ENCODE data around the gene GLTPD2. TPM values are rescaled to one million over a fixed set of nuclear protein-coding genes. Genes with fewer than 3 reads are reported as not detected.

GLTPD2 gene
- total RNA-seq, 1 experiment from 2014 or later, result not detected

DNA sequence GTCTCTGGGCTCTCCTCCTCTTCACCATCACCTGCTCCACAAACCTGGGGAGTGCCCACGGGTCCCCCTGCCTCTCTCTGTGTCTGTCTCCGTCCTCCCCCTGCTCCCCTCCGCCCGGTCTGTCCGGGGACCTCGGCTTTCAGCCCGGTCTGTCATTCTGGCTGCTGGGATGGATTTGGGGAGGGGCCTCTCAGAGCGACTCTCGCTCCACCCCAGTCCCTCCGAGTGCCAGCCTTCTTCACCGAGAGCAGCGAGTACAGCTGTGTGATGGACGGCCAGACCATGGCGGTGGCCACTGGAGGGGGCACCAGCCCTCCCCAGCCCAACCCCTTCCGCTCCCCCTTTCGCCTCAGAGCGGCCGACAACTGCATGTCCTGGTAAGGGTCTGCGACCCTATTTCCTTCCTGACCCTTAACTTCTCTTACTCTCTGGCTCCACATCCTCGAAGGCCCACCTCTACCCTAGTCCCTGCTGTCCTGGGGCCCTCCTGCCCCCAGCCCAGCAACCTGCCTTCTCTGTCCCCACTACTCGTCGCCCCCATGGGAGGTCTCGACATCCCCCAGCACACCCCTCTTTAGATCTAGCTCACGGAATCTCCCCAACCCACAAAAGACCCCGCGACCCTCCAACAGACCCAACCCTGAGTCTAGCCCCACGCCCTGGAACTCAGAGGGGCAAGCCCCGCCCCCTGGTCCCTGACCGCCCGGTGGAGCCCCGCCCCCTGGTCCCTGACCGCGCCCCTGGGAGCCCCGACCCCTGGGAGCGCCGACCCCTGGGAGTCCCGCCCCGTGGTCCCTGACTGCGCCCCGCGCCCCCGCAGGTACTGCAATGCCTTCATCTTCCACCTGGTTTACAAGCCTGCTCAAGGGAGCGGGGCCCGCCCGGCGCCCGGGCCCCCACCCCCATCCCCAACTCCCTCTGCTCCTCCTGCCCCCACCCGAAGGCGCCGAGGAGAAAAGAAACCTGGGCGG lies 43.5 kb upstream of the GLTPD2 start:
- H3K4me2 ChIP-seq (ENCODE audit: insufficient read depth, insufficient read length, low read length), result peak overlapping the region; percentile 62
- H3K18ac ChIP-seq (ENCODE audit: insufficient read length, low read depth, low read length), result no peak overlapping the region
- TF ChIP-seq, protein P1, sequence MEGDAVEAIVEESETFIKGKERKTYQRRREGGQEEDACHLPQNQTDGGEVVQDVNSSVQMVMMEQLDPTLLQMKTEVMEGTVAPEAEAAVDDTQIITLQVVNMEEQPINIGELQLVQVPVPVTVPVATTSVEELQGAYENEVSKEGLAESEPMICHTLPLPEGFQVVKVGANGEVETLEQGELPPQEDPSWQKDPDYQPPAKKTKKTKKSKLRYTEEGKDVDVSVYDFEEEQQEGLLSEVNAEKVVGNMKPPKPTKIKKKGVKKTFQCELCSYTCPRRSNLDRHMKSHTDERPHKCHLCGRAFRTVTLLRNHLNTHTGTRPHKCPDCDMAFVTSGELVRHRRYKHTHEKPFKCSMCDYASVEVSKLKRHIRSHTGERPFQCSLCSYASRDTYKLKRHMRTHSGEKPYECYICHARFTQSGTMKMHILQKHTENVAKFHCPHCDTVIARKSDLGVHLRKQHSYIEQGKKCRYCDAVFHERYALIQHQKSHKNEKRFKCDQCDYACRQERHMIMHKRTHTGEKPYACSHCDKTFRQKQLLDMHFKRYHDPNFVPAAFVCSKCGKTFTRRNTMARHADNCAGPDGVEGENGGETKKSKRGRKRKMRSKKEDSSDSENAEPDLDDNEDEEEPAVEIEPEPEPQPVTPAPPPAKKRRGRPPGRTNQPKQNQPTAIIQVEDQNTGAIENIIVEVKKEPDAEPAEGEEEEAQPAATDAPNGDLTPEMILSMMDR (conservative IDR thresholded peaks at IDR 0.05), result peak; percentile 38; the same call in 2 of the 3 replicates
- no peak overlapping the region for H3T11ph ChIP-seq (ENCODE audit: low read length)
- no peak overlapping the region for H3K56ac ChIP-seq (ENCODE audit: insufficient read length, low read depth, low read length)
- Mint-ChIP-seq H3K4me3 (peak overlapping the region; percentile 77 to 89), H3K27me3 (ENCODE audit: low read depth) (peaks cover 72% of the 10 kb centered on the region), H3K27ac (peak overlapping the region; percentile 27 to 74 (median 44); a peak in 4 of 7 replicates), H3K36me3 (ENCODE audit: insufficient read depth in 1 of 3, low read depth in 3 of 3) (no peaks in the 10 kb centered on the region; a peak in 1 of 7 replicates), H3K4me1 (peaks cover 21 to 23% of the 10 kb centered on the region in 2 experiments), H3K9me3 (no peaks in the 10 kb centered on the region)
- no peak overlapping the region for H2AFZ ChIP-seq (ENCODE audit: low read length)
- DNase-seq, result peak; percentile 95
- no peaks in the 10 kb centered on the region for H3K23me2 ChIP-seq (ENCODE audit: insufficient read length, low read depth, low read length, poor library complexity, severe bottlenecking)
- H2BK120ac ChIP-seq (ENCODE audit: low read depth, low read length, poor library complexity, severe bottlenecking), result no peak overlapping the region
- no peak overlapping the region for H3K14ac ChIP-seq (ENCODE audit: insufficient read depth, low read length)
- H2BK20ac ChIP-seq (ENCODE audit: low read depth, low read length, poor library complexity, severe bottlenecking), result no peak overlapping the region
- H2BK5ac ChIP-seq (ENCODE audit: insufficient read length, low read length), result no peak overlapping the region
- no peak overlapping the region for H3K9ac ChIP-seq (ENCODE audit: extremely low read depth, insufficient read length, low read length)
- H3K27ac ChIP-seq (ENCODE audit: insufficient read length, low read depth, low read length), result no peak overlapping the region
- no CpG with 5 or more reads among the region's 51 CpGs for whole genome bisulfite sequencing (ENCODE audit: extremely low coverage, insufficient read length, low lambda C conversion rate)
- H3K79me1 ChIP-seq (ENCODE audit: insufficient read depth, low read depth, low read length, poor library complexity, severe bottlenecking), result no peaks in the 10 kb centered on the region
- H2BK12ac ChIP-seq (ENCODE audit: insufficient read length, low read depth, low read length), result no peak overlapping the region
- no peak overlapping the region for H4K8ac ChIP-seq (replicated peaks; ENCODE audit: insufficient read length, low read depth, low read length)
- H4K20me1 ChIP-seq (ENCODE audit: control insufficient read depth, insufficient read depth, insufficient read length), result no peaks in the 10 kb centered on the region
- H2BK15ac ChIP-seq (ENCODE audit: low read depth, low read length), result no peak overlapping the region
- no peaks in the 10 kb centered on the region for H3K9me3 ChIP-seq (ENCODE audit: control insufficient read depth, low read depth, low read length)
- no peak overlapping the region for H2AK5ac ChIP-seq (ENCODE audit: insufficient read length, low read length)
- no peak overlapping the region for H3K23ac ChIP-seq (ENCODE audit: insufficient read length, low read depth, low read length)
- no peak overlapping the region for H4K5ac ChIP-seq (ENCODE audit: insufficient read length, low read depth, low read length)
- H3K4me1 ChIP-seq (ENCODE audit: insufficient read depth, low read length), result no peaks in the 10 kb centered on the region
- no peak overlapping the region for H4K91ac ChIP-seq (ENCODE audit: insufficient read length, low read depth, low read length)
- H3K27me3 ChIP-seq (ENCODE audit: insufficient read depth, low read length), result peaks cover 14% of the 10 kb centered on the region; the same call in 1 of the 2 replicates
- no peak overlapping the region for H3K4ac ChIP-seq (ENCODE audit: low read depth, low read length)
- H3K79me2 ChIP-seq (ENCODE audit: insufficient read depth, low read length), result no peaks in the 10 kb centered on the region
